ENCODE data around the gene PCDHA13.
"Not testable (repeated sequence)": the region's sequence is repeated elsewhere in the genome, so short reads cannot be mapped to it uniquely, and the experiment has no call there.

The PCDHA13 gene

GRCh38 chr5:140869555-140869886 is 12.4 kb upstream of the PCDHA13 start:
- no peak for DNase-seq

GRCh38 chr5:140870221-140871201 is 11.4 kb upstream of the PCDHA13 start:
- no peak for DNase-seq

GRCh38 chr5:140875085-140876065 is 6.5 kb upstream of the PCDHA13 start, which contains the start of gene PCDHA12:
TSS of gene PCDHA12 (plus strand) at chr5:140875308. CDS start at chr5:140875473, 165 bp downstream.
- no peak for DNase-seq

DNA sequence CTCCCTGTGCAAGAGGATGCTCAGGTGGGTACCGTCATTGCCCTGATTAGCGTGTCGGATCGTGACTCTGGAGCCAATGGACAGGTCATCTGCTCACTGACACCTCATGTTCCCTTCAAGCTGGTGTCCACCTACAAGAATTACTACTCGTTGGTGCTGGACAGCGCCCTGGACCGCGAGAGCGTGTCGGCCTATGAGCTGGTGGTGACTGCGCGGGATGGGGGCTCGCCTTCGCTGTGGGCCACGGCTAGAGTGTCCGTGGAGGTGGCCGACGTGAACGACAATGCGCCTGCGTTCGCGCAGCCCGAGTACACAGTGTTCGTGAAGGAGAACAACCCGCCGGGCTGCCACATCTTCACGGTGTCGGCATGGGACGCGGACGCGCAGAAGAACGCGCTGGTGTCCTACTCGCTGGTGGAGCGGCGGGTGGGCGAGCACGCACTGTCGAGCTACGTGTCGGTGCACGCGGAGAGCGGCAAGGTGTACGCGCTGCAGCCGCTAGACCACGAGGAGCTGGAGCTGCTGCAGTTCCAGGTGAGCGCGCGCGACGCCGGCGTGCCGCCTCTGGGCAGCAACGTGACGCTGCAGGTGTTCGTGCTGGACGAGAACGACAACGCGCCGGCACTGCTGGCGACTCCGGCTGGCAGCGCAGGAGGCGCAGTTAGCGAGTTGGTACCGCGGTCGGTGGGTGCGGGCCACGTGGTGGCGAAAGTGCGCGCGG is 5.2 kb upstream of the PCDHA13 start:
- not testable (repeated sequence) for DNase-seq

GRCh38 chr5:140877262-140877581 is 4.7 kb upstream of the PCDHA13 start:
- DNase-seq, result no peak

DNA sequence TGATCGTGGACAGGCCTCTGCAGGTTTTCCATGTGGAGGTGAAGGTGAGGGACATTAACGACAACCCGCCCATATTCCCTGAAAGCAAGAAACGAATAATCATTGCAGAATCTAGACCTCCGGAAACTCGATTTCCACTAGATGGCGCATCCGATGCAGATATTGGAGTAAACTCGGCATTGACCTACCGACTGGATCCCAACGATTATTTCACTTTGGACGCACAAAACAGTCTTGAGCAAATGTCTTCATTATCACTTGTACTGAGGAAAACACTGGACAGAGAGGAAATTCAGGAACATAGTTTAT is 621 bp downstream of the PCDHA13 start:
- DNase-seq, result no peak

- no peak for DNase-seq
These were observed 1.4 kb downstream of the PCDHA13 start for GRCh38 chr5:140883373-140883772.

DNA sequence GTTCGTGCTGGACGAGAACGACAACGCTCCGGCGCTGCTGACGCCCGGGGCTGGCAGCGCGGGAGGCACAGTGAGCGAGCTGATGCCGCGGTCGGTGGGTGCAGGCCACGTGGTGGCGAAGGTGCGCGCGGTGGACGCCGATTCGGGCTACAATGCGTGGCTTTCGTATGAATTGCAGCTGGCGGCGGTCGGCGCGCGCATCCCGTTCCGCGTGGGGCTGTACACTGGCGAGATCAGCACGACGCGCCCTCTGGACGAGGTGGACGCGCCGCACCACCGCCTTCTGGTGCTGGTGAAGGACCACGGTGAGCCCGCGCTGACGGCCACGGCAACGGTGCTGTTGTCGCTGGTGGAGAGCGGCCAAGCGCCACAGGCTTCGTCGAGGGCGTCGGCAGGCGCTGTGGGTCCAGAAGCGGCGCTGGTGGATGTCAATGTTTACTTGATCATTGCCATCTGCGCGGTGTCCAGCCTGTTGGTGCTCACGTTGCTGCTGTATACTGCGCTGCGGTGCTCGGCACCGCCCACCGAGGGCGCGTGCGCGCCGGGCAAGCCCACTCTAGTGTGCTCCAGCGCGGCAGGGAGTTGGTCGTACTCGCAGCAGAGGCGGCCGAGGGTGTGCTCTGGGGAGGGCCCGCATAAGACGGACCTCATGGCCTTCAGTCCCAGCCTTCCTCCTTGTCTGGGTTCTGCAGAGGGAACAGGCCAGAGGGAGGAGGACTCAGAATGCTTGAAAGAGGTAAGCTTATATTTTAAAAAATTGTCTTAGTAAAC is 2.2 kb downstream of the PCDHA13 start:
- no peak for DNase-seq

- DNase-seq, result no peak
These were observed 34.4 kb downstream of the PCDHA13 start for GRCh38 chr5:140916325-140916724.

GRCh38 chr5:140923601-140924000 is 41.7 kb downstream of the PCDHA13 start:
- DNase-seq, result no peak

- peak; percentile 49 for DNase-seq
These were observed 44.0 kb downstream of the PCDHA13 start, which contains the start of gene PCDHAC1 for GRCh38 chr5:140925806-140926442. TSS of gene PCDHAC1 (plus strand) at chr5:140926299. CDS start at chr5:140926893, 594 bp downstream.

DNA sequence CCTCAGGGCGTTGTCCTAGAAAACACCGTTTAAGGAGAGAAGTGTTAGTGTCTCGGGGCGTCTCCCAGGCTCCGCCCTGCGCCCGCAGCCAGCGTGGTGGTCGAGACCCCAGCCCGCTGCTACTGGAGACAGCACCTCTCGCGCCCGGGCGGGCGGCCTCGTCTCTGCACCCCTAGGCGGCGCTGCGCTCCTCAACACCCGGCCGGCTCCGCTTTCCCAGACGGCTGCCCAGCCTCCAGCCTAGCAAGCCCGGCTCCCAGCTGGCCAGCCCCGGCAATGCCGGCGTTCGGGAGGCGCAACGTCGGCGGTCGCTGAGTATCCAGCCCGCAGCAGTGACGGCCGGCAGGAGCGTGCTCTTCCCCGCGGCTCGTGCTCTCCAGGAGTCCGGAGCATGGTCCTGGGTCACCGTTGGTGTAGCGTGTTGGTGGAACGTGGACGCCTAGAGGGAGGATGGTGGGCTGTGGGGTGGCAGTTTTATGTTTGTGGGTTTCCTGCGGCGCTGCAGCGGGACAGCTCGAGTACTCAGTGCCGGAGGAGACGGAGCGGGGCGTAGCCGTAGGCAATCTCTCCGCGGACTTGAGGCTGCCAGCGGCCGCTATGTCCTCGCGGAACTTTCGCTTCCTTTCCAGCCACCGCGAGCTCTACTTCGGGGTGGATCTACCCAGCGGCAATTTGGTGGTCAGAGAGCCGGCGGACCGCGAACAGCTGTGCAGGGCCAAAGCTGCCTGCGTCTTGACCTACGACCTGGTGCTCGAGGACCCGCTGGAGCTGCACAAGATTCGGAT is 44.7 kb downstream of the PCDHA13 start:
- DNase-seq, result peak; percentile 77

GRCh38 chr5:140927228-140927573 is 45.3 kb downstream of the PCDHA13 start:
- DNase-seq, result no peak

Data from NCI-H1436 (cell line).